GM23338 (cell line): ENCODE results near the gene ADGRB2. TPM values are rescaled to one million over a fixed set of nuclear protein-coding genes. Genes with fewer than 3 reads are reported as not detected.

ENCODE experiments used
- ATAC-seq: fragments of 200-7000 bp; cut with Tn5 transposase; 3 replicates; pipeline ENCODE4 v1.9.1; 2020
- DNase-seq: peaks from one replicate; pipeline ENCODE4 v3.0.0-alpha.2; 2015; ENCODE audit warnings: low spot score
- H2AFZ ChIP-seq: fragments of 200-600 bp; sonication (generic); 2 replicates; pipeline ENCODE4 v1.8.0; 2016; ENCODE audit warnings: antibody characterized with exemption, mild to moderate bottlenecking, moderate library complexity
- H3F3A ChIP-seq: fragments of 200-600 bp; sonication (generic); replicated peaks from 2 replicates; pipeline ENCODE4 v1.8.0; 2017; ENCODE audit warnings: antibody characterized with exemption, mixed run types, low read depth
- H3K27ac ChIP-seq: fragments of 200-600 bp; sonication (generic); 2 replicates; pipeline ENCODE4 v1.6.1; 2016; ENCODE audit warnings: low read depth
- H3K27me3 ChIP-seq: fragments of 200-600 bp; sonication (generic); 2 replicates; pipeline ENCODE4 v1.8.0; 2016; ENCODE audit warnings: mild to moderate bottlenecking, mixed run types, moderate library complexity; ENCODE audit not compliant: insufficient read depth
- H3K36me3 ChIP-seq: fragments of 200-600 bp; sonication (generic); 2 replicates; pipeline ENCODE4 v1.8.0; 2016; ENCODE audit warnings: mild to moderate bottlenecking; ENCODE audit not compliant: insufficient read depth
- H3K4me1 ChIP-seq: fragments of 200-600 bp; sonication (generic); 2 replicates; pipeline ENCODE4 v1.8.0; 2016; ENCODE audit warnings: mild to moderate bottlenecking, moderate library complexity; ENCODE audit not compliant: insufficient read depth
- H3K4me2 ChIP-seq: fragments of 200-600 bp; sonication (generic); 2 replicates; pipeline ENCODE4 v1.7.1; 2017; ENCODE audit warnings: mixed run types
- H3K4me3 ChIP-seq: fragments of 200-600 bp; sonication (generic); 2 replicates; pipeline ENCODE4 v1.6.1; 2016; ENCODE audit warnings: mixed run types
- H3K79me2 ChIP-seq: fragments of 200-600 bp; sonication (generic); replicated peaks from 2 replicates; pipeline ENCODE4 v1.8.0; 2017; ENCODE audit warnings: mild to moderate bottlenecking; ENCODE audit not compliant: insufficient read depth
- H3K9me2 ChIP-seq: fragments of 200-600 bp; sonication (generic); 2 replicates; pipeline ENCODE4 v1.8.0; 2017; ENCODE audit not compliant: insufficient read depth
- H4K20me1 ChIP-seq: fragments of 200-600 bp; sonication (generic); replicated peaks from 2 replicates; pipeline ENCODE4 v1.8.0; 2017; ENCODE audit warnings: mild to moderate bottlenecking; ENCODE audit not compliant: insufficient read depth
- H3K27ac Mint-ChIP-seq: 2 replicates; pipeline ENCODE4 v1.8.0; 2020; ENCODE audit warnings: inconsistent platforms, mild to moderate bottlenecking, moderate library complexity, mixed read lengths
- H3K27me3 Mint-ChIP-seq: 3 replicates; pipeline ENCODE4 v1.8.0; 2022; ENCODE audit warnings: low read depth, mild to moderate bottlenecking, moderate library complexity, mixed read lengths, inconsistent platforms; ENCODE audit not compliant: insufficient read depth, poor library complexity
- H3K36me3 Mint-ChIP-seq: 3 replicates; pipeline ENCODE4 v1.8.0; 2021; ENCODE audit warnings: low read depth, mild to moderate bottlenecking, inconsistent platforms, moderate library complexity, mixed read lengths
- H3K4me1 Mint-ChIP-seq: 3 replicates; pipeline ENCODE4 v1.8.0; 2020; ENCODE audit warnings: mild to moderate bottlenecking, inconsistent platforms, mixed read lengths
- H3K4me3 Mint-ChIP-seq: 3 replicates; pipeline ENCODE4 v1.8.0; 2021; ENCODE audit warnings: moderate library complexity, mild to moderate bottlenecking, inconsistent platforms, mixed read lengths
- H3K9me3 Mint-ChIP-seq: 3 replicates; pipeline ENCODE4 v1.8.0; 2020; ENCODE audit warnings: moderate library complexity, mild to moderate bottlenecking, inconsistent platforms, mixed read lengths
- EZH2phosphoT487 ChIP-seq: fragments of 200-600 bp; sonication (generic); IDR thresholded peaks from one replicate; pipeline ENCODE4 v1.8.1; 2018; ENCODE audit warnings: antibody characterized with exemption; ENCODE audit not compliant: unreplicated experiment
- POLR2AphosphoS5 ChIP-seq: IDR thresholded peaks from 2 replicates; pipeline ENCODE4 v1.6.1; 2016; ENCODE audit warnings: antibody characterized with exemption, low read depth
- STAT1 ChIP-seq: IDR thresholded peaks from one replicate; pipeline ENCODE4 v1.6.1; 2016; ENCODE audit warnings: antibody characterized with exemption; ENCODE audit not compliant: unreplicated experiment
- long read RNA-seq: library from polyadenylated mRNA; unstranded; transcript quantifications from one replicate; pipeline ENCODE4 v2.0.0, GENCODE V29; 2020; ENCODE audit not compliant: unreplicated experiment
- polyA plus RNA-seq: library from polyadenylated mRNA; unstranded; fragments of >200 nt; fragmentation: Nextera tagmentation; extraction: Ambion mirVana; gene quantifications from 2 replicates; pipeline ENCODE4 v1.2.1, GENCODE V29; 2016
- total RNA-seq: library from RNA; depleted of rRNA; stranded (reverse); fragments of >200 nt; shearing (Covaris generic); gene quantifications from 2 replicates; pipeline ENCODE4 v1.2.3, GENCODE V29; 2014; rRNA removed
- TF ChIP-seq, protein P1 (sequence below): IDR thresholded peaks from one replicate; pipeline ENCODE4 v1.6.1; 2018; ENCODE audit warnings: antibody characterized with exemption; ENCODE audit not compliant: unreplicated experiment
- TF ChIP-seq, protein P2 (sequence below), 2 experiments: fragments of 200-600 bp in 1 of 2; sonication (generic) in 1 of 2; conservative IDR thresholded peaks; 2 replicates each; pipeline versions ENCODE4 v1.5.1 to v1.6.1; 2016 to 2017; ENCODE audit warnings: antibody characterized with exemption in 2 of 2, low read depth in 2 of 2, mild to moderate bottlenecking in 2 of 2, moderate library complexity in 1 of 2

The ADGRB2 gene, protein sequence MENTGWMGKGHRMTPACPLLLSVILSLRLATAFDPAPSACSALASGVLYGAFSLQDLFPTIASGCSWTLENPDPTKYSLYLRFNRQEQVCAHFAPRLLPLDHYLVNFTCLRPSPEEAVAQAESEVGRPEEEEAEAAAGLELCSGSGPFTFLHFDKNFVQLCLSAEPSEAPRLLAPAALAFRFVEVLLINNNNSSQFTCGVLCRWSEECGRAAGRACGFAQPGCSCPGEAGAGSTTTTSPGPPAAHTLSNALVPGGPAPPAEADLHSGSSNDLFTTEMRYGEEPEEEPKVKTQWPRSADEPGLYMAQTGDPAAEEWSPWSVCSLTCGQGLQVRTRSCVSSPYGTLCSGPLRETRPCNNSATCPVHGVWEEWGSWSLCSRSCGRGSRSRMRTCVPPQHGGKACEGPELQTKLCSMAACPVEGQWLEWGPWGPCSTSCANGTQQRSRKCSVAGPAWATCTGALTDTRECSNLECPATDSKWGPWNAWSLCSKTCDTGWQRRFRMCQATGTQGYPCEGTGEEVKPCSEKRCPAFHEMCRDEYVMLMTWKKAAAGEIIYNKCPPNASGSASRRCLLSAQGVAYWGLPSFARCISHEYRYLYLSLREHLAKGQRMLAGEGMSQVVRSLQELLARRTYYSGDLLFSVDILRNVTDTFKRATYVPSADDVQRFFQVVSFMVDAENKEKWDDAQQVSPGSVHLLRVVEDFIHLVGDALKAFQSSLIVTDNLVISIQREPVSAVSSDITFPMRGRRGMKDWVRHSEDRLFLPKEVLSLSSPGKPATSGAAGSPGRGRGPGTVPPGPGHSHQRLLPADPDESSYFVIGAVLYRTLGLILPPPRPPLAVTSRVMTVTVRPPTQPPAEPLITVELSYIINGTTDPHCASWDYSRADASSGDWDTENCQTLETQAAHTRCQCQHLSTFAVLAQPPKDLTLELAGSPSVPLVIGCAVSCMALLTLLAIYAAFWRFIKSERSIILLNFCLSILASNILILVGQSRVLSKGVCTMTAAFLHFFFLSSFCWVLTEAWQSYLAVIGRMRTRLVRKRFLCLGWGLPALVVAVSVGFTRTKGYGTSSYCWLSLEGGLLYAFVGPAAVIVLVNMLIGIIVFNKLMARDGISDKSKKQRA (N-terminal part only)
- total RNA-seq, result 20.9 and 27.8 TPM in 2 replicates
- polyA plus RNA-seq, result 7.9 and 8.0 TPM in 2 replicates
- long read RNA-seq, partial matches to known transcripts, result 3 of 3 reads
- long read RNA-seq, other reads (novel, unspliced or antisense), result 0 of 3 reads

DNA sequence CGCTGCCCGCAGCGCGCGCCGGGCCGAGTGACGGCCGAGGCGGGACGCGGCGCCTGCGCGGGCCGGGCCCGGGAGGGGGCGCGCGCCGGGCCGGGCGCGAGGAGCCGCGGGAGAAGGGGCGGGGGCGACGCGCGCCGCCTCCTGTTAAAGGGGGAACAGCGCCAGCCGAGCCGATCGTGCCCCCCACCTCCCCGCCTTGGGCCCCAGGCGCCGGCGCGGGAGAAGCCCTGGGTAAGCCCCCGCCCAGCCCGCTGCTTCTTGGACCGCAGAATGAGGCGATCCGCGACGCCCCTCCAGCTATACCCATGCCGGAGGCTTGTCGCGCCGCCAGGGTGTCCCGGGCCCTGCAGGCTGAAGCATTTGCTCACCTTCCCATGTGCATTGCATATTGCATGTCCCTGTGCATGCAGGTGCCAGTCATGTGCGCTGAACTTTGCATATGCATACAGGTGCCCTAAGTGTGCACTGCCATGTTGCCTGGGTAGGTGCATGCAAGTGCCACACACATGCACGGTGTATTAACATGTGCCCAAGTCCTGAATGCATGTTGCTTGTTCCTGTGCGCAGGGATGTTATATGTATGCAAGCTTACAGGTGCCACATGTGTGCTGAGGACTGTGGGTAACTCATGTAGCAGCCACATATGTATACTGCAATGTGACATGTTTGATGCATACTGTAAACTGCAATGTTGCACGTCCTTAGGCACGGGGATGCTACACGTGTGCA is at the start of gene ADGRB2:
Gene ADGRB2, minus strand, starts transcription at position 29 of the 729 bp plus-strand sequence. CDS start 7,119 bp downstream, outside the sequence.
- H3K4me1 ChIP-seq, result peaks cover 53% of the 10 kb centered on the region
- peaks cover 62% of the 10 kb centered on the region for H3K4me1 Mint-ChIP-seq

DNA sequence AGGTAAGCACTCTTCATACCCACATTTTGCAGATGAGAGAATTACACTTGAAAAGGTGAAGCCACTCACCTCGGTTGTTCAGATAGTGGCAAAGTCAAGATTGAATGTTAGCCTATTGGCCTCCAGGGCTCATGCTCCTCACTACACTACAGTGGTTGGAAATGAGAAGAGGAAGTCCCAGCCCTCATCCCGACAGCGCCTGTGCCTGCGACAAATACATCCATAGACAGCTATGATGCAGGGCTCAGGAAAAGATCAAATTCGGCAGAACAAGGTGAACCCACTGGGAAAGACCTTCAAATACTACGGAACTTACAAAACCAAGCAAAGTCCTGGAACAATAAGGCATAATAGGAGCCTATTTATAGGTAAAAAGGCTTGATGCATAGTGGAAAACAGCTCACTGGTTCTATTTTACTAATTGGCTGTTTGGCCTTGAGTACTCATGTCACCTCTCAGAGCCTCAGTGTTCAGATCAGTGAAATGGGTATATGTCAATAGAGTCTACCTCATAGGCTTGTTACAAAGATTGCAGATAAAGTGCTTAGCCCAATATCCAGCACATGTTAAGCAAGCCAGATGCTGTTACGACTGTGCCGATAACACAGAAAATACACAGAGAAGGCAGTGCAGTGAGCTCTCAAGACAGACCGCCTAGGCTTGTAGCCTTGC is 48.2 kb upstream of the ADGRB2 start:
- DNase-seq (no peak), ATAC-seq (no peak)
- Mint-ChIP-seq H3K27ac (no peak overlapping the region), H3K9me3 (no peaks in the 10 kb centered on the region; the same call in 2 of the 3 replicates), H3K36me3 (no peaks in the 10 kb centered on the region), H3K27me3 (peaks cover 10% of the 10 kb centered on the region), H3K4me3 (no peak overlapping the region), H3K4me1 (peaks cover 7% of the 10 kb centered on the region)
- Histone ChIP-seq H3K27ac (no peak overlapping the region), H3K79me2 (no peaks in the 10 kb centered on the region), H3K4me3 (no peak overlapping the region), H3K36me3 (no peaks in the 10 kb centered on the region), H2AFZ (no peak overlapping the region), H3K4me2 (no peak overlapping the region), H3K27me3 (no peaks in the 10 kb centered on the region), H4K20me1 (no peaks in the 10 kb centered on the region), H3K9me2 (no peaks in the 10 kb centered on the region), H3K4me1 (no peaks in the 10 kb centered on the region), H3F3A (no peaks in the 10 kb centered on the region)
- TF ChIP-seq STAT1, result no peak
- TF ChIP-seq, protein P1, sequence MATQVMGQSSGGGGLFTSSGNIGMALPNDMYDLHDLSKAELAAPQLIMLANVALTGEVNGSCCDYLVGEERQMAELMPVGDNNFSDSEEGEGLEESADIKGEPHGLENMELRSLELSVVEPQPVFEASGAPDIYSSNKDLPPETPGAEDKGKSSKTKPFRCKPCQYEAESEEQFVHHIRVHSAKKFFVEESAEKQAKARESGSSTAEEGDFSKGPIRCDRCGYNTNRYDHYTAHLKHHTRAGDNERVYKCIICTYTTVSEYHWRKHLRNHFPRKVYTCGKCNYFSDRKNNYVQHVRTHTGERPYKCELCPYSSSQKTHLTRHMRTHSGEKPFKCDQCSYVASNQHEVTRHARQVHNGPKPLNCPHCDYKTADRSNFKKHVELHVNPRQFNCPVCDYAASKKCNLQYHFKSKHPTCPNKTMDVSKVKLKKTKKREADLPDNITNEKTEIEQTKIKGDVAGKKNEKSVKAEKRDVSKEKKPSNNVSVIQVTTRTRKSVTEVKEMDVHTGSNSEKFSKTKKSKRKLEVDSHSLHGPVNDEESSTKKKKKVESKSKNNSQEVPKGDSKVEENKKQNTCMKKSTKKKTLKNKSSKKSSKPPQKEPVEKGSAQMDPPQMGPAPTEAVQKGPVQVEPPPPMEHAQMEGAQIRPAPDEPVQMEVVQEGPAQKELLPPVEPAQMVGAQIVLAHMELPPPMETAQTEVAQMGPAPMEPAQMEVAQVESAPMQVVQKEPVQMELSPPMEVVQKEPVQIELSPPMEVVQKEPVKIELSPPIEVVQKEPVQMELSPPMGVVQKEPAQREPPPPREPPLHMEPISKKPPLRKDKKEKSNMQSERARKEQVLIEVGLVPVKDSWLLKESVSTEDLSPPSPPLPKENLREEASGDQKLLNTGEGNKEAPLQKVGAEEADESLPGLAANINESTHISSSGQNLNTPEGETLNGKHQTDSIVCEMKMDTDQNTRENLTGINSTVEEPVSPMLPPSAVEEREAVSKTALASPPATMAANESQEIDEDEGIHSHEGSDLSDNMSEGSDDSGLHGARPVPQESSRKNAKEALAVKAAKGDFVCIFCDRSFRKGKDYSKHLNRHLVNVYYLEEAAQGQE, result no peak
- no peak for TF ChIP-seq POLR2AphosphoS5

More for the DNA sequence above, at the start of gene ADGRB2:
- Histone ChIP-seq H3K79me2 (no peaks in the 10 kb centered on the region; the same call in 1 of the 2 replicates), H3K4me3 (peak within 1 kb of the TSS; percentile 95), H3F3A (peaks cover 21% of the 10 kb centered on the region), H2AFZ (peak within 1 kb of the TSS; percentile 88; the same call in 1 of the 2 replicates), H3K4me2 (peak within 1 kb of the TSS; percentile 98), H3K9me2 (no peaks in the 10 kb centered on the region), H3K36me3 (no peaks in the 10 kb centered on the region), H3K27ac (no peak within 1 kb of the TSS), H4K20me1 (peaks cover 5% of the 10 kb centered on the region; the same call in 1 of the 2 replicates), H3K27me3 (peaks cover 32% of the 10 kb centered on the region)
- DNase-seq, result peak; percentile 78
- TF ChIP-seq EZH2phosphoT487, result no peak
- TF ChIP-seq, protein P2, sequence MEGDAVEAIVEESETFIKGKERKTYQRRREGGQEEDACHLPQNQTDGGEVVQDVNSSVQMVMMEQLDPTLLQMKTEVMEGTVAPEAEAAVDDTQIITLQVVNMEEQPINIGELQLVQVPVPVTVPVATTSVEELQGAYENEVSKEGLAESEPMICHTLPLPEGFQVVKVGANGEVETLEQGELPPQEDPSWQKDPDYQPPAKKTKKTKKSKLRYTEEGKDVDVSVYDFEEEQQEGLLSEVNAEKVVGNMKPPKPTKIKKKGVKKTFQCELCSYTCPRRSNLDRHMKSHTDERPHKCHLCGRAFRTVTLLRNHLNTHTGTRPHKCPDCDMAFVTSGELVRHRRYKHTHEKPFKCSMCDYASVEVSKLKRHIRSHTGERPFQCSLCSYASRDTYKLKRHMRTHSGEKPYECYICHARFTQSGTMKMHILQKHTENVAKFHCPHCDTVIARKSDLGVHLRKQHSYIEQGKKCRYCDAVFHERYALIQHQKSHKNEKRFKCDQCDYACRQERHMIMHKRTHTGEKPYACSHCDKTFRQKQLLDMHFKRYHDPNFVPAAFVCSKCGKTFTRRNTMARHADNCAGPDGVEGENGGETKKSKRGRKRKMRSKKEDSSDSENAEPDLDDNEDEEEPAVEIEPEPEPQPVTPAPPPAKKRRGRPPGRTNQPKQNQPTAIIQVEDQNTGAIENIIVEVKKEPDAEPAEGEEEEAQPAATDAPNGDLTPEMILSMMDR (conservative IDR thresholded peaks at IDR 0.05; ENCODE audit: low read depth in 2 of 2), result 0 out of 4 replicates have a peak, but pooled peaks of 1 of the 2 experiments have one; percentile 11
- Mint-ChIP-seq H3K36me3 (no peaks in the 10 kb centered on the region), H3K27ac (no peak within 1 kb of the TSS), H3K9me3 (no peaks in the 10 kb centered on the region; the same call in 2 of the 3 replicates), H3K27me3 (peaks cover 37% of the 10 kb centered on the region), H3K4me3 (peak within 1 kb of the TSS; percentile 76)
- ATAC-seq, result peak; percentile 6
